HEK293T (cell line): ENCODE data around the gene FAM210B.

Source experiments
- CTCF ChIA-PET: fragments of 350-600 bp; formaldehyde crosslinking; extraction: SDS; loops from one replicate; lab custom pipeline; 2021; ENCODE audit warnings: antibody characterized with exemption, inconsistent platforms; lab: Yijun Ruan, JAX
- POLR2A ChIA-PET: fragments of 350-600 bp; formaldehyde crosslinking; extraction: SDS; loops from one replicate; lab custom pipeline; 2020; ENCODE audit warnings: antibody characterized with exemption, inconsistent platforms; lab: Yijun Ruan, JAX
- DNase-seq: peaks from one replicate; pipeline ENCODE4 v3.0.0; 2012; ENCODE audit warnings: mixed read lengths; ENCODE audit errors: extremely low spot score
- ARNT ChIP-seq: fragments of 450-650 bp; IDR thresholded peaks from 2 replicates; pipeline ENCODE4 v1.6.1; 2017; ENCODE audit warnings: mild to moderate bottlenecking
- BHLHE40 ChIP-seq: fragments of 450-650 bp; IDR thresholded peaks from 2 replicates; pipeline ENCODE4 v1.6.1; 2016; ENCODE audit warnings: mild to moderate bottlenecking, moderate library complexity, borderline replicate concordance
- CTBP1 ChIP-seq: fragments of 450-650 bp; IDR thresholded peaks from 2 replicates; pipeline ENCODE4 v1.6.1; 2016; ENCODE audit warnings: borderline replicate concordance
- ELF4 ChIP-seq: fragments of 450-650 bp; IDR thresholded peaks from 2 replicates; pipeline ENCODE4 v1.6.1; 2017; ENCODE audit warnings: antibody characterized with exemption
- FOXA1 ChIP-seq: fragments of 450-650 bp; IDR thresholded peaks from 2 replicates; pipeline ENCODE4 v1.6.1; 2016; ENCODE audit warnings: mild to moderate bottlenecking
- FOXK2 ChIP-seq: fragments of 450-650 bp; IDR thresholded peaks from 2 replicates; pipeline ENCODE4 v1.6.1; 2016; ENCODE audit warnings: mild to moderate bottlenecking
- FOXM1 ChIP-seq: fragments of 450-650 bp; IDR thresholded peaks from 2 replicates; pipeline ENCODE4 v1.6.1; 2017; ENCODE audit warnings: mild to moderate bottlenecking, borderline replicate concordance
- HDGF ChIP-seq: fragments of 450-650 bp; IDR thresholded peaks from 2 replicates; pipeline ENCODE4 v1.6.1; 2017; ENCODE audit warnings: antibody characterized with exemption, borderline replicate concordance
- L3MBTL2 ChIP-seq: fragments of 450-650 bp; conservative IDR thresholded peaks from 2 replicates; pipeline ENCODE4 v1.6.1; 2016; ENCODE audit warnings: mild to moderate bottlenecking
- LEF1 ChIP-seq: fragments of 450-650 bp; IDR thresholded peaks from 2 replicates; pipeline ENCODE4 v1.6.1; 2017; ENCODE audit warnings: mild to moderate bottlenecking, borderline replicate concordance
- NFRKB ChIP-seq: fragments of 450-650 bp; IDR thresholded peaks from 2 replicates; pipeline ENCODE4 v1.6.1; 2016; ENCODE audit warnings: mild to moderate bottlenecking, moderate library complexity
- PKNOX1 ChIP-seq: fragments of 450-650 bp; IDR thresholded peaks from 2 replicates; pipeline ENCODE4 v1.6.1; 2016
- SP1 ChIP-seq: fragments of 450-650 bp; IDR thresholded peaks from 2 replicates; pipeline ENCODE4 v1.6.1; 2017
- SUZ12 ChIP-seq: fragments of 450-650 bp; IDR thresholded peaks from 2 replicates; pipeline ENCODE4 v1.6.1; 2016; ENCODE audit warnings: mild to moderate bottlenecking
- TARDBP ChIP-seq: fragments of 450-650 bp; IDR thresholded peaks from 2 replicates; pipeline ENCODE4 v1.6.1; 2016
- ZNF384 ChIP-seq: fragments of 450-650 bp; IDR thresholded peaks from 2 replicates; pipeline ENCODE4 v1.6.1; 2016

The FAM210B gene

GRCh38 chr20:56358600-56359211 lies at the start of gene FAM210B:
TSS of gene FAM210B (plus strand) at chr20:56358974. CDS start at chr20:56359006, 32 bp downstream.
- CTCF ChIA-PET, result interaction anchor here (0.7 to 0.9 kb wide), 2 partner anchors 66 to 110 kb away, joined by 3 read pairs; partner anchors contain the start of gene MC3R
- peak; percentile 98 for DNase-seq
- POLR2A ChIA-PET, result interaction anchor here (1.0 to 1.7 kb wide), 4 partner anchors 8 to 34 kb away, joined by 3 to 6 read pairs (median 5); partner anchors contain the start of genes AURKA and CSTF1
- peak; percentile 37; the same call in 1 of the 2 replicates for TF ChIP-seq SP1
- TF ChIP-seq PKNOX1, result no peak
- TF ChIP-seq NFRKB, result no peak

GRCh38 chr20:56316051-56316450 lies 42.7 kb upstream of the FAM210B start:
- ChIA-PET POLR2A (no interaction called here), CTCF (no interaction called here)
- no peak for DNase-seq
- no peak for TF ChIP-seq FOXM1
- no peak for TF ChIP-seq ARNT
- no peak for TF ChIP-seq LEF1

GRCh38 chr20:56316483-56316882 lies 42.3 kb upstream of the FAM210B start:
- no peak for TF ChIP-seq FOXM1
- no peak for TF ChIP-seq FOXK2
- TF ChIP-seq L3MBTL2, result no peak
- no peak for TF ChIP-seq TARDBP
- TF ChIP-seq FOXA1, result no peak
- no peak for TF ChIP-seq HDGF
- TF ChIP-seq NFRKB, result no peak
- no peak for TF ChIP-seq LEF1
- TF ChIP-seq ARNT, result no peak
- no peak for TF ChIP-seq ZNF384
- TF ChIP-seq CTBP1, result no peak
- DNase-seq, result no peak
- CTCF ChIA-PET, result no interaction called here
- POLR2A ChIA-PET, result no interaction called here

GRCh38 chr20:56322681-56323080 lies 36.1 kb upstream of the FAM210B start:
- ChIA-PET POLR2A (no interaction called here), CTCF (no interaction called here)
- no peak for TF ChIP-seq PKNOX1
- TF ChIP-seq SUZ12, result no peak
- TF ChIP-seq ARNT, result no peak
- no peak for TF ChIP-seq SP1
- TF ChIP-seq BHLHE40, result no peak
- no peak for TF ChIP-seq HDGF
- no peak for TF ChIP-seq FOXA1
- TF ChIP-seq L3MBTL2, result no peak
- TF ChIP-seq FOXM1, result no peak
- no peak for TF ChIP-seq NFRKB
- TF ChIP-seq ELF4, result no peak
- no peak for TF ChIP-seq FOXK2
- TF ChIP-seq TARDBP, result no peak
- TF ChIP-seq ZNF384, result no peak
- no peak for DNase-seq

- DNase-seq, result no peak
- ChIA-PET POLR2A (no interaction called here), CTCF (no interaction called here)
- TF ChIP-seq TARDBP (no peak), CTBP1 (no peak), L3MBTL2 (no peak), FOXM1 (no peak), HDGF (no peak), FOXA1 (no peak), ARNT (no peak), FOXK2 (no peak), NFRKB (no peak), PKNOX1 (no peak), BHLHE40 (no peak), ELF4 (no peak), LEF1 (no peak), SUZ12 (no peak), ZNF384 (no peak), SP1 (no peak)
Observed at GRCh38 chr20:56323206-56323605, 35.6 kb upstream of the FAM210B start.

GRCh38 chr20:56323656-56324055 lies 35.1 kb upstream of the FAM210B start:
- DNase-seq, result no peak
- CTCF ChIA-PET, result no interaction called here
- TF ChIP-seq ARNT, result no peak
- no peak for TF ChIP-seq SP1
- TF ChIP-seq FOXK2, result no peak
- POLR2A ChIA-PET, result no interaction called here

- DNase-seq, result no peak
- TF ChIP-seq TARDBP (no peak), ARNT (no peak), SUZ12 (no peak), BHLHE40 (no peak), FOXK2 (no peak), PKNOX1 (no peak), ZNF384 (no peak), ELF4 (no peak), L3MBTL2 (no peak)
- ChIA-PET CTCF (no interaction called here), POLR2A (no interaction called here)
Observed at GRCh38 chr20:56324806-56325205, 34.0 kb upstream of the FAM210B start.
